RCC 7860 (cell line): ENCODE results near the gene ENPP6.
"Not testable (repeated sequence)": the region's sequence is repeated elsewhere in the genome, so short reads cannot be mapped to it uniquely, and the experiment has no call there.

Experiments
- DNase-seq: peaks from one replicate; pipeline ENCODE4 v3.0.0-alpha.2; 2015; ENCODE audit warnings: low spot score
- FAIRE-seq: peaks from 2 replicates; lab custom pipeline; 2012; peaks lifted over from hg19 to GRCh38; lab: Jason Lieb, UNC

Gene ENPP6

GRCh38 chr4:184066584-184067300, 150.9 kb downstream of the ENPP6 start:
- peak; percentile 81 for FAIRE-seq
- DNase-seq: peak; percentile 4

GRCh38 chr4:184064877-184065276, 152.8 kb downstream of the ENPP6 start:
- FAIRE-seq (no peak), DNase-seq (no peak)

- FAIRE-seq: no peak
These were observed 154.9 kb downstream of the ENPP6 start for GRCh38 chr4:184062769-184063168.

GRCh38 chr4:184061582-184061981, 156.1 kb downstream of the ENPP6 start:
- no peak for FAIRE-seq

More at GRCh38 chr4:184062769-184063168, 154.9 kb downstream of the ENPP6 start:
- no peak for DNase-seq

GRCh38 chr4:184059099-184059498, 158.6 kb downstream of the ENPP6 start:
- FAIRE-seq: no peak

More at GRCh38 chr4:184061582-184061981, 156.1 kb downstream of the ENPP6 start:
- no peak for DNase-seq

GRCh38 chr4:184058026-184058425, 159.6 kb downstream of the ENPP6 start:
- DNase-seq (no peak), FAIRE-seq (no peak)

More at GRCh38 chr4:184059099-184059498, 158.6 kb downstream of the ENPP6 start:
- no peak for DNase-seq

GRCh38 chr4:184056877-184057276, 160.8 kb downstream of the ENPP6 start:
- DNase-seq: no peak
- FAIRE-seq: no peak

- no peak for FAIRE-seq
- DNase-seq: no peak
These were observed 164.2 kb downstream of the ENPP6 start for GRCh38 chr4:184053434-184053833.

- no peak for FAIRE-seq
- DNase-seq: no peak
These were observed 165.1 kb downstream of the ENPP6 start for GRCh38 chr4:184052616-184053015.

GRCh38 chr4:184051262-184051661, 166.4 kb downstream of the ENPP6 start:
- not testable (repeated sequence) for DNase-seq, FAIRE-seq

GRCh38 chr4:184046148-184046547, 171.5 kb downstream of the ENPP6 start:
- DNase-seq: no peak
- no peak for FAIRE-seq

- DNase-seq: no peak
- FAIRE-seq: no peak
These were observed 176.5 kb downstream of the ENPP6 start for GRCh38 chr4:184041156-184041555.

- DNase-seq (no peak), FAIRE-seq (no peak)
These were observed 177.7 kb downstream of the ENPP6 start for GRCh38 chr4:184039963-184040383.
